Posterior vena cava (tissue), 2 donors: Measurements from ENCODE around the gene RARRES2. TPM values are rescaled to one million over a fixed set of nuclear protein-coding genes. Genes with fewer than 3 reads are reported as not detected.
"Not testable (repeated sequence)": the region's sequence is repeated elsewhere in the genome, so short reads cannot be mapped to it uniquely, and the experiment has no call there.

Experiments used
- DNase-seq: peaks from one replicate; pipeline ENCODE4 v3.0.0-alpha.2; 2020; ENCODE audit warnings: low spot score
- intact Hi-C, 2 donors: fragments of 100-400 bp; cut with DNase I; formaldehyde crosslinking; loops; one replicate each; pipeline versions ENCODE4 v1.14.1 to v1.14.2; 2022 to 2023
- total RNA-seq, 2 donors: library from RNA; stranded (reverse); fragmentation: NEBNext Ultra II Directional; extraction: Animal tissue kit (Norgen Biotek cat#: 25700); gene quantifications; one replicate each; pipeline ENCODE4 v1.2.1, GENCODE V29; 2021
- donor health status: DM: yes; HTN: yes; CAD: no.
- donor health status: DM: yes; HTN: yes; CAD: no.

The RARRES2 gene
- total RNA-seq, 2 donors from 2014 or later: 123 to 153 TPM

- intact Hi-C loops: no loop called here
These were observed 14.7 kb downstream of the RARRES2 start for GRCh38 chr7:150326657-150327268.

GRCh38 chr7:150325901-150326300, 15.5 kb downstream of the RARRES2 start:
- intact Hi-C loops: no loop called here

More at GRCh38 chr7:150326657-150327268, 14.7 kb downstream of the RARRES2 start:
- no peak for DNase-seq

GRCh38 chr7:150325110-150325611, 16.3 kb downstream of the RARRES2 start:
- intact Hi-C loops: no loop called here
- DNase-seq: no peak

More at GRCh38 chr7:150325901-150326300, 15.5 kb downstream of the RARRES2 start:
- no peak for DNase-seq

GRCh38 chr7:150324373-150324961, 17.0 kb downstream of the RARRES2 start:
- DNase-seq: no peak
- intact Hi-C loops: no loop called here

GRCh38 chr7:150323682-150324372, 17.6 kb downstream of the RARRES2 start:
- intact Hi-C loops: no loop called here
- DNase-seq: no peak

GRCh38 chr7:150322833-150323681, 18.4 kb downstream of the RARRES2 start, which contains the start of the genes ACTR3C and LRRC61:
Gene ACTR3C, minus strand, starts transcription at chr7:150323545. Its CDS starts 28,249 bp downstream, at chr7:150295296.
Gene LRRC61, plus strand, starts transcription at chr7:150323355. Its CDS starts 13,507 bp downstream, at chr7:150336862.
- intact Hi-C loops: no loop called here
- DNase-seq: no peak

- intact Hi-C loops: no loop called here
- DNase-seq: no peak
These were observed 19.2 kb downstream of the RARRES2 start for GRCh38 chr7:150322114-150322832.

GRCh38 chr7:150321788-150322113, 19.7 kb downstream of the RARRES2 start:
- intact Hi-C loops: no loop called here
- no peak for DNase-seq

- intact Hi-C loops: no loop called here
- DNase-seq: no peak
These were observed 23.5 kb downstream of the RARRES2 start for GRCh38 chr7:150317748-150318444.

GRCh38 chr7:150316987-150317386, 24.4 kb downstream of the RARRES2 start:
- DNase-seq, intact Hi-C loops: not testable (repeated sequence)

- intact Hi-C loops: no loop called here
These were observed 26.7 kb downstream of the RARRES2 start for GRCh38 chr7:150314639-150315239.

GRCh38 chr7:150313870-150314269, 27.6 kb downstream of the RARRES2 start:
- DNase-seq: no peak
- intact Hi-C loops: no loop called here

More at GRCh38 chr7:150314639-150315239, 26.7 kb downstream of the RARRES2 start:
- DNase-seq: no peak

- no peak for DNase-seq
- intact Hi-C loops: no loop called here
These were observed 28.0 kb downstream of the RARRES2 start for GRCh38 chr7:150313367-150313809.

- intact Hi-C loops, DNase-seq: not testable (repeated sequence)
These were observed 28.6 kb downstream of the RARRES2 start for GRCh38 chr7:150312649-150313366.

GRCh38 chr7:150311711-150312110, 29.7 kb downstream of the RARRES2 start:
- intact Hi-C loops: no loop called here
- no peak for DNase-seq

- intact Hi-C loops: no loop called here
- no peak for DNase-seq
These were observed 30.3 kb downstream of the RARRES2 start for GRCh38 chr7:150311146-150311545.

- intact Hi-C loops: no loop called here
- DNase-seq: no peak
These were observed 32.9 kb downstream of the RARRES2 start for GRCh38 chr7:150308575-150308974.
